Measurements from ENCODE around the gene FAM13B. TPM values are rescaled to one million over a fixed set of nuclear protein-coding genes. Genes with fewer than 3 reads are reported as not detected.

FAM13B gene
- polyA plus RNA-seq, 2 of the 4 experiments (the other 2 are of a cell fraction) = 14.9 to 15.1 TPM

GRCh38 chr5:138022912-138023311, 10.0 kb downstream of the FAM13B start:
- FAIRE-seq (no peak), ATAC-seq (no peak), DNase-seq (ENCODE audit: low read depth in 1 of 2, low spot score in 1 of 2) (no peak)
- Histone ChIP-seq H3K4me2 (no peak overlapping the region), H3K4me1 (peaks cover 21% of the 10 kb centered on the region), H3K4me3 (no peak overlapping the region), H3K9me3 (no peaks in the 10 kb centered on the region), H3K27ac (no peak overlapping the region)
- no peak for TF ChIP-seq ESRRA (IDR thresholded peaks at IDR 0.05; ENCODE audit: borderline replicate concordance, low read length)
- TF ChIP-seq FOSB (CRISPR knock-in tag; IDR thresholded peaks at IDR 0.05) = no peak
- ChIA-PET POLR2A (no interaction called here), CTCF (interaction anchor here (0.6 to 5.3 kb wide), 3 partner anchors 13 to 46 kb away, joined by 4 to 23 read pairs (median 7); no protein-coding TSS in a partner anchor)
- 87% methylated on average over 3 of the region's 3 CpGs for WGBS (ENCODE audit: missing lambda C conversion rate)

- peaks cover 21% of the 10 kb centered on the region for H3K4me1 ChIP-seq
- no peak overlapping the region for H3K27ac ChIP-seq
- CTCF ChIA-PET = interaction anchor here (0.8 to 5.3 kb wide), 5 partner anchors 14 to 378 kb away, joined by 3 to 23 read pairs (median 7); no protein-coding TSS in a partner anchor
- POLR2A ChIA-PET = no interaction called here
- DNase-seq (ENCODE audit: low read depth in 1 of 2, low spot score in 1 of 2) (no peak), ATAC-seq (no peak), FAIRE-seq (no peak)
- 53% methylated on average over 1 of the region's 1 CpG for WGBS (ENCODE audit: missing lambda C conversion rate)
- H3K9me3 ChIP-seq = no peaks in the 10 kb centered on the region
- no peak overlapping the region for H3K4me3 ChIP-seq
- H3K4me2 ChIP-seq = no peak overlapping the region
- TF ChIP-seq FOXS1 (CRISPR knock-in tag; IDR thresholded peaks at IDR 0.05) = no peak
- TF ChIP-seq POLR2A (IDR thresholded peaks at IDR 0.05; ENCODE audit: low read length) = no peak
- TF ChIP-seq EP300 (IDR thresholded peaks at IDR 0.05) = no peak
- no peak for TF ChIP-seq JUNB (IDR thresholded peaks at IDR 0.05)
- no peak for TF ChIP-seq USF2 (IDR thresholded peaks at IDR 0.05)
- TF ChIP-seq PHF8 (IDR thresholded peaks at IDR 0.05; ENCODE audit: borderline replicate concordance, low read depth) = no peak
- no peak for TF ChIP-seq HOXB13 (CRISPR knock-in tag; IDR thresholded peaks at IDR 0.05; ENCODE audit: low read depth)
- TF ChIP-seq POLR2AphosphoS2 (conservative IDR thresholded peaks at IDR 0.05; ENCODE audit: low read length) = no peak
- no peak for TF ChIP-seq RARB (CRISPR knock-in tag; IDR thresholded peaks at IDR 0.05)
Measured at GRCh38 chr5:138021771-138022170, 11.1 kb downstream of the FAM13B start.

- Histone ChIP-seq H3K4me3 (no peak overlapping the region), H3K27ac (no peak overlapping the region), H3K4me2 (no peak overlapping the region), H3K4me1 (peaks cover 9% of the 10 kb centered on the region), H3K9me3 (no peaks in the 10 kb centered on the region)
- no peak for TF ChIP-seq REST (IDR thresholded peaks at IDR 0.05)
- TF ChIP-seq POLR2A (IDR thresholded peaks at IDR 0.05; ENCODE audit: low read length) = no peak
- no peak for TF ChIP-seq CHD4 (IDR thresholded peaks at IDR 0.05; ENCODE audit: borderline replicate concordance)
- no peak for TF ChIP-seq RARB (CRISPR knock-in tag; IDR thresholded peaks at IDR 0.05)
- TF ChIP-seq RNF2 (IDR thresholded peaks at IDR 0.05; ENCODE audit: borderline replicate concordance, low read depth) = no peak
- TF ChIP-seq KDM5A (IDR thresholded peaks at IDR 0.05) = no peak
- no peak for TF ChIP-seq TP53 (CRISPR knock-in tag; IDR thresholded peaks at IDR 0.05)
- no peak for TF ChIP-seq PHF8 (IDR thresholded peaks at IDR 0.05; ENCODE audit: borderline replicate concordance, low read depth)
- no peak for TF ChIP-seq GATA3 (IDR thresholded peaks at IDR 0.05; ENCODE audit: borderline replicate concordance)
- TF ChIP-seq KDM1A (IDR thresholded peaks at IDR 0.05; ENCODE audit: low read depth) = no peak
- no peak for TF ChIP-seq EP300 (IDR thresholded peaks at IDR 0.05)
- TF ChIP-seq RAD21 (conservative IDR thresholded peaks at IDR 0.05 in 1 of 2, IDR thresholded peaks at IDR 0.05 in 1 of 2) = no peak
- no peak for TF ChIP-seq HEYL (CRISPR knock-in tag; IDR thresholded peaks at IDR 0.05)
- TF ChIP-seq MYC (IDR thresholded peaks at IDR 0.05; ENCODE audit: borderline replicate concordance, low read length) = no peak
- no peak for TF ChIP-seq BHLHE40 (IDR thresholded peaks at IDR 0.05; ENCODE audit: low read depth, low read length)
- TF ChIP-seq EHF (CRISPR knock-in tag; IDR thresholded peaks at IDR 0.05) = no peak
- TF ChIP-seq EHMT2 (IDR thresholded peaks at IDR 0.05; ENCODE audit: low read depth) = no peak
- TF ChIP-seq SMC3 (IDR thresholded peaks at IDR 0.05) = no peak
- WGBS (ENCODE audit: missing lambda C conversion rate) = 71% methylated on average over 3 of the region's 3 CpGs
- CTCF ChIA-PET = interaction anchor here (1.2 to 1.4 kb wide), 2 partner anchors 17 to 359 kb away, joined by 3 to 9 read pairs; no protein-coding TSS in a partner anchor
- no peak for DNase-seq (ENCODE audit: low read depth in 1 of 2, low spot score in 1 of 2)
- no peak for FAIRE-seq
- POLR2A ChIA-PET = no interaction called here
- no peak for ATAC-seq
Measured at GRCh38 chr5:138018849-138019248, 14.0 kb downstream of the FAM13B start.

Data from A549 (cell line).